Left colon (tissue), 2 donors: ENCODE measurements around the gene CYB561D2. TPM values are rescaled to one million over a fixed set of nuclear protein-coding genes. Genes with fewer than 3 reads are reported as not detected.

Experiments used
- ATAC-seq: fragments of 200-7000 bp; cut with Tn5 transposase; one replicate; pipeline ENCODE4 v1.9.1; 2020; ENCODE audit warnings: mild to moderate bottlenecking, moderate library complexity
- DNase-seq, 2 donors: peaks; one replicate each; pipeline ENCODE4 v3.0.0-alpha.2; 2020
- intact Hi-C, 2 donors: fragments of 100-400 bp; cut with DNase I in 1 of 2; cut with micrococcal nuclease in 1 of 2; formaldehyde crosslinking; loops; one replicate each; pipeline versions ENCODE4 v1.11.2 to v1.14.0; 2022; cut with DNase I, micrococcal nuclease
- total RNA-seq, 2 donors: library from RNA; stranded (reverse); fragmentation: NEBNext Ultra II Directional; extraction: Animal tissue kit (Norgen Biotek cat#: 25700); gene quantifications; one replicate each; pipeline ENCODE4 v1.2.1, GENCODE V29; 2021
- donor health status: DM: no; HTN: no; CAD: no.
- donor health status: DM: yes; HTN: yes; CAD: no.

CYB561D2 gene
- total RNA-seq, 2 donors from 2014 or later = 35.8 to 36.9 TPM

DNA sequence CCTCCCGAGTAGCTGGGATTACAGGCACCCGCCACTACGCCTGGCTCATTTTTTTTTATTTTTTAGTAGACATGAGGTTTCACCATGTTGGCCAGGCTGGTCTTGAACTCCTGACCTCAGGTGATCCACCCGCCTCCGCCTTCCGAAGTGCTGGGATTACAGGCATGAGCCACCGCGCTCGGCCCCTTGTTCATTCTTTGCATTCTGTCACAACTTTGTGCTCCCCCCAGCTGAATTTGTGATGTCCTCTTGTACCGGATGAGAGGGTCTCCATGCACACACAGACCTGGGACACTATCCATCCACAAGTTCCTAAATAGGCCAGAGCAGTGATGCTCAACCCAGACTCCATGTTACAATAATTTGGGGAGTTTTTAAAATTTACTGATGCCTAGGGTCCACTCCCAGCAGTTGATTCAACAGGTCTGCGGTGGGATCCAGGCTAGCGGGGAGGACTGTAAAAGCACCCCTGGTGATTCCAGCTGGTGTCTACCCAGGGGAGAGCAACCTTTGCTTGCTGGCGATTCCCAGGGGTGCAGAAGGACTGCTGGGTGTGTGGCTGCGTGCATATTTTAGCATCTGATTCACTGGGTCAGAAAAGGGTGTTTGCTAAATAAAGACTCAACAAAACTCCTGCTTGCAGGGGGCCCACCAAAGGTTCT is 11.0 kb upstream of the CYB561D2 start:
- ATAC-seq = no peak
- intact Hi-C loops = no loop called here
- DNase-seq = no peak

- ATAC-seq (no peak), DNase-seq (no peak)
- intact Hi-C loops = no loop called here
Observed at GRCh38 chr3:50340147-50340447, 10.6 kb upstream of the CYB561D2 start.

DNA sequence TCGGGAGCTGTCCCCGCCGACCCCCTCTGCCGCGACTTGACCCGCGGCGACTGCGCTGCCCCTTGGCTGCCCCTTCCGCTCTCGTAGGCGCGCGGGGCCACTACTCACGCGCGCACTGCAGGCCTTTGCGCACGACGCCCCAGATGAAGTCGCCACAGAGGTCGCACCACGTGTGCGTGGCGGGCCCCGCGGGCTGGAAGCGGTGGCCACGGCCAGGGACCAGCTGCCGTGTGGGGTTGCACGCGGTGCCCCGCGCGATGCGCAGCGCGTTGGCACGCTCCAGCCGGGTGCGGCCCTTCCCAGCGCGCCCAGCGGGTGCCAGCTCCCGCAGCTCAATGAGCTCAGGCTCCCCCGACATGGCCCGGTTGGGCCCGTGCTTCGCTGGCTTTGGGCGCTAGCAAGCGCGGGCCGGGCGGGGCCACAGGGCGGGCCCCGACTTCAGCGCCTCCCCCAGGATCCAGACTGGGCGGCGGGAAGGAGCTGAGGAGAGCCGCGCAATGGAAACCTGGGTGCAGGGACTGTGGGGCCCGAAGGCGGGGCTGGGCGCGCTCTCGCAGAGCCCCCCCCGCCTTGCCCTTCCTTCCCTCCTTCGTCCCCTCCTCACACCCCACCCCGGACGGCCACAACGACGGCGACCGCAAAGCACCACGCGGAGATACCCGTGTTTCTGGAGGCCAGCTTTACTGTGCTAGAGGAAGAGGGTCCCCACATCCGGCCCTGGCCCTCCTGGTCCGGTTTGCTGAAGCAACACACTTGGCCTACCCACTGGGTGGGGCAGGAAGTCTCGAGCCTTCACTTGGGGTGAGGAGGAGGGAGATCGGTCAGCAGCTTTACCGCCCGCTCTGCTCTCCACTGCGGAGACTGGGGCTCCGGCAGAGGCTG is 10.0 kb upstream of the CYB561D2 start, which contains the start of gene RASSF1:
TSS of gene RASSF1 (minus strand) at position 389 of the 882 bp plus-strand sequence. CDS start at position 358, 31 bp downstream.
- peak; percentile 33 for ATAC-seq
- DNase-seq = peak; percentile 79 to 84
- intact Hi-C loops = no loop called here

GRCh38 chr3:50341537-50341936 is 9.1 kb upstream of the CYB561D2 start:
- no peak for ATAC-seq
- intact Hi-C loops = no loop called here
- no peak for DNase-seq

DNA sequence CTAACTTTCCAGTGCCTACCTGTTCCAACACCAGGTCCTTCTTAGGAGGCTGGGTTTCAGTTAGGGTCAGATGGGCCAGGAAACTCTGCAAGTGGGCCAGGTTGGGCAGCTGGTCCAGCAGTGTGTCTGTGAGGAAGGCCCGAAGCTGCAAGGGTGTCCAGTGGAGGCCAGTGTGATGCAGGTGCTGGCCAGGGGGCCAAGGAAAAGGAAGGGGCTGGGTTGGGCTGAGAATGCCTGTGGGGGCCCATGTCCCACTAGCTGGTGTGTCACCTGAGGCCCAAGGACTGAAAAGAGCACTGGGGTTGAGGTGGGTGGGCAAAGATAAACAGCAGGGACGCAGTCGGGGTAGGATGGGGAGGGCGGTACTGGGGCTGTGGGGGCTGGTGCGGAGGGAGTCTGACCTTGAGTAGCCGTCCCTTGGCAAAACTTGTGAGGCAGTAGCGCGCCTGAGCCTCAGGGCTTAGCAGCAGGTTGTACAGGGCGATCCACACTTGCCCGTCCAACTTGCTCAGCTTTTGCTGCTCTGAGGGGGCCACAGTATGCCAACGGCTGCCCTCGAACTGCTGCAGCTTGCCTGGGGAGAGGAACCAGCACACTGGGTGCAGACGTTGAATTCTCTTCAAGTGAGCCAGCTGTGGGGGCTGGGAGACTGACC is 8.5 kb upstream of the CYB561D2 start:
- DNase-seq = no peak
- no peak for ATAC-seq
- intact Hi-C loops = no loop called here

DNA sequence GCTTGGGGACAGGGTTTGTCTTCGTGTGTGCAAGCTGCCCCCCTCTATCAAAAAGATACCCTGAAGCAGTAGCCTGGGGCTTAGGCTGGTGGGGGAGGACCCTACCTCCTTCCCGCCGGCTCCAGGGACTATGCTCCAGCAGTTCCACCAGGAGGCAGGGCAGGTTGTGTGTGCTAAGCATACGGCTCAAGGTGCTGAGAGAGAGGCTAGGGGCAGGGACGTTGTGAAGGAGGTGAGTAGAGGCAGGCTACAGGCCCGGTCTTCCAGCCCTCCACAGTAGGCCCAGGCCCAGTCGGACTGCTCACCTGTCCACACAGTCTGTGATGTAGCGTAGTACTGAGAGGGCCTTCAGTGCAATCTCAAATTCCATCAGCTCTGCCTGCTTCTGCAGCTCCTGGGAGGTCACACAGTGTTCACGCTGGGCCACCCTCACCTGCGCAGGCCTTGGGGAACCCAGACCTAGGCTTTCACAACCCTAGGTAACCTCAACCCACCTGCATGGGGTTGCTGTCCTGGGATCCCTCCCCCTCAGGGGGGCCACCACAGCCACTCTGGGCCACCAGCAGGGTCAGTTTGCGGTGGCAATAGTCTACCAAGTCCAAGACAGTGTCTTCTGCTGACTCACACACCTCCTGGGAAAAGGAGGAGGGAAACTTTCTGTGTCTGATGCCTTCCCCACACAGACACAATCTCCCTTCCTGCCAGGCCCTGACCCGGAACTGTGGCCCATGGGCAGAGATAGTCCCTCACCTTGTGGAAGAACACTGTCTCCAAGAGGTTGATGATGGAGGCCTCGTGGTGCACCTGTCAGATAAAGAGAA is 7.6 kb upstream of the CYB561D2 start:
- DNase-seq (no peak), ATAC-seq (no peak)
- intact Hi-C loops = no loop called here

GRCh38 chr3:50345008-50345407 is 5.7 kb upstream of the CYB561D2 start:
- no peak for DNase-seq
- intact Hi-C loops = no loop called here
- ATAC-seq = no peak

- peak; percentile 52 for ATAC-seq
- DNase-seq = peak; percentile 72 to 79
- intact Hi-C loops = no loop called here
Observed at GRCh38 chr3:50345586-50346234, 5.0 kb upstream of the CYB561D2 start, which contains the start of gene ZMYND10. Gene ZMYND10 (minus strand): TSS chr3:50345732. CDS start chr3:50345579, 153 bp downstream.

DNA sequence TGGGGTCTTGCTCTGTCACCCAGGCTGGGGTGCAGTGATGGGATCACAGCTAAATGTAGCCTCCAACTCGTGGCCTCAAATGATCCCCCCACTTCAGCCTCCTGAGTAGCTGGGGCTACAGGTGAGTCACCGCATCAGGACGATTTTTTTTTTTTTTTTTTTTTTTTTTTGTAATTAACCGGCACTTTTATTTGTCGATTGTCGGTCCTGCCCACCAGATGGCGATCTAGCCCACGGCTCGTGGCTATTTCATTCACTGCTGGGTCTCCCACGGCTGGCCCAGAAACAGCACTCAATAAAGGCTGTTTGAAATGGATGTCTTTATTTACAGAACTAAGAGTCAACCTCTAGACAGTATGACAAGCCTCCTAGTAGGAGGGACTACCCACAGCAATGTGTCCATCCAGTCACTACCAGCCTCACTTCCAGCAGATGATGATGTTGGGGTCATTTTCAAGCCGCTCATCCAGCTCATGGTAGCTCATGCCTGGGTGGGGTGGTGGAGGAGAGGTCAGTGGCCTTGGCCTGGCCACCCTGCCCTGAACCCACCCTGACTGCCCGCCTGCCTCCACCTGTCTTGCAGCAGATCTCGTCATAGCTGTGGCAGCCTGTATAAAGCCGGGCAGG is 3.4 kb upstream of the CYB561D2 start:
- peak in 1 of 2 donors; percentile 77 for DNase-seq
- peak; percentile 8 for ATAC-seq
- intact Hi-C loops = no loop called here

- DNase-seq (no peak), ATAC-seq (no peak)
- intact Hi-C loops = loop anchor here in 1 of 2 donors (10.0 kb wide), 1 partner anchor 205 kb away; no protein-coding TSS in a partner anchor
Observed at GRCh38 chr3:50350213-50350526, 492 bp upstream of the CYB561D2 start.

GRCh38 chr3:50351323-50351697 is 648 bp downstream of the CYB561D2 start:
- ATAC-seq (no peak), DNase-seq (no peak)
- intact Hi-C loops = loop anchor here in 1 of 2 donors (10.0 kb wide), 1 partner anchor 203 kb away; no protein-coding TSS in a partner anchor

DNA sequence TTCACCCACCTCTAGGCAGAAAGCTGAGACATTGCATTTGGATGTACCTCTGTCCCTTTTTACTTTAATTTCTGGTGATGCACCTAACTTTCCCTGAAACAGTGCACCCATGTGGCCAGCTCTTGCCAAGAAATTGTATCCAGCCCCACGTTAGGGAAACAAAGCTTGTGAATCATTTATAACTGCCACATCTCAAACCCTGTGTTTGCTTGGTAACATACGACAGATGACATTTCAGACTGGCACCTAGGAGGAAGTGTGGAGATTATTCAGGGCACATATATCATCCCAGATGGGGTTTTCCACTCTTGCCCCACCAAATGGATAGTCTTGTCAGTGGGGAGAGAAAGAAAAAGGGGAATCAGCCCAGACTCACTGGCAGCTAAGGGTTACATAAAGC is 2.1 kb downstream of the CYB561D2 start:
- intact Hi-C loops = loop anchor here in 1 of 2 donors (10.0 kb wide), 1 partner anchor 202 kb away; no protein-coding TSS in a partner anchor
- ATAC-seq (peak; percentile 5), DNase-seq (no peak)

GRCh38 chr3:50353245-50354004 is 2.8 kb downstream of the CYB561D2 start:
- intact Hi-C loops = loop anchor here in 1 of 2 donors (10.0 kb wide), 1 partner anchor 201 kb away; no protein-coding TSS in a partner anchor
- no peak for DNase-seq
- no peak for ATAC-seq

DNA sequence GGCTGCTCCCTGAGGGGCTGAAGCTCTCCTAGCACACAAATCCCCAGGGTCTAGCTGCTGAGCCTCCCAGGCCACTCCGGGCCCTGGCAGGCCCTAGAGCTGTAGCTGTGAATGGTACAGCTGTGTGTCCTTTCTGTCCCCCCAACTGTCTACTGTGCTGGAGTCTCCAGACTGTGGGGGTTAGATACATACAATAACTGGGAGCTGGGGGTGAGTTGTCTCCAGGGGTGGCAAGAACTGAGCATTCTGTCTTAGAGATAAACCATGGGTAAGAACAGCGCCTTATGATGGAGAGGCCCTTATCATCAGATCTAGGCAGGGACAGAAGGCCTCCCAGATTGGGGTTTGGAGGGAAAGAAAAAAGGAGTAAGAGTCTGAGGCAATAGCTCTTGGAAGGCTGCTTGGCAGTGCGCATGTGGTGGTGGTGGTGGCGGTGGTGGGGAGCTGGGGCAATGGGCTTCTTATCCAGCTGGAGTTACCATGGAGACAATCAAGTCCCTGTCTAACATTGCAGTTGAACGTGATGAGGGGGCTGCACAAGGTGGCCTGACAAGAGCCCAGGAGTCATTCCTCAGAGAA is 3.6 kb downstream of the CYB561D2 start:
- ATAC-seq = no peak
- intact Hi-C loops = loop anchor here in 1 of 2 donors (10.0 kb wide), 1 partner anchor 201 kb away; no protein-coding TSS in a partner anchor
- DNase-seq = no peak

DNA sequence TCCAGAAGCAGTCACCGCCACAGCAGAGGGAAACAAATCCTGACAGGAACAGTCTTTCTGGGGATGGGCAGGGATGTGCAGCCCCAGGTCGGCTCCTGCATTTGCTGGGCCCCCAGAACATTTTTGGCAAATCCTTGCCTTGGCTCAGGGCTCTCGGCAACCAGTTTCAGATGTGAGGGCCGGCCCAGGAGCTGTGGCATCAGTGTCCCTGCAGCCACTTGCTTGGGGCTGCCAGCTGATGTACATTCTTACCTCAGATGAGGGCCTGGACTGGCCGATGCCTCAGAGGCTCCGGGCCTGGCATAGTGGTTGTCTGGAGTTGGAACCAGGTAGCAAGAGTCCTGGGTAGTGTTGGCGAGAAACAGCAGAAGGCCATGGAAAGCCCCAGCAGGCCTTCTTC is 4.2 kb downstream of the CYB561D2 start:
- no peak for DNase-seq
- intact Hi-C loops = loop anchor here in 1 of 2 donors (10.0 kb wide), 1 partner anchor 200 kb away; no protein-coding TSS in a partner anchor

DNA sequence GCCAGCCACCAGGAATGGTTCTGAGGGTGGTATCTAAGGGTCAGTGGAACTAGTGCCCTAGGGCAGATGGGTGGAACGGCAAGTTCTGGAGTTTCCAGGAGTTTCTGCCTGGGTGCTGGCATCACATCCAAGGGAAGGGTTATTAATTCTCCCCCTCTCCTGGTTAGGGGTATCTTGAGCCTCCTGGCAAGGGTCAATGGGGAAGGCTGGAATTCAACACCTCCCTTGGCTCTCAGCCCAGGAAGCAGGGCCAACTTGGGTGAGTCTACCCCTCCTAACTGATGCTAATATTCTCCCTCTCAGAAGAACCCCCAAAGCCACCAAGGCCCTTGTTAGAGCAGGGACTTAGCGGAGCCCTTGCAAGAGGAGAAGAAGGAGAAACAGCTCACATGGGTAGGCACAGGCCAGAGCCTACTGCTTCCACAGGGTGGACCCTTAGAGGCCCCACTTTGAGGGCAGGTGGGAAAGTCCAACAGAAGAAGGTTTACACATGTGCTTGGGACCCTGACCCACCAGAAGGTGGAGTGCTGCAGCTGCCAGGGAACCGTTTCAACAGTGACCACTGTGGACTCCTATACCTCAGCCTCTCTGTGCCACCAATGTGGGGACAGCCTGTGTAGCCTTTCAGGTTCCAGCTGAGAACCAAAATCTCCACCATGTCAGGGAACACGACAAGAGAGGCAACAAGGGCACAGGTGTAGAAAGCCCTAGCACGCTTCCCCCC is 5.3 kb downstream of the CYB561D2 start:
- ATAC-seq (no peak), DNase-seq (no peak)
- intact Hi-C loops = loop anchor here in 1 of 2 donors (10.0 kb wide), 1 partner anchor 199 kb away; no protein-coding TSS in a partner anchor

More for the DNA sequence above, 4.2 kb downstream of the CYB561D2 start:
- no peak for ATAC-seq
